Measurements from ENCODE around the gene HMGB1.
A peak's percentile ranks its signal among the peaks of the same experiment; 100 is the strongest.

Gene HMGB1

GRCh38 chr13:30465593-30466357, at the start of gene HMGB1:
Gene HMGB1 (minus strand): TSS chr13:30465936. CDS start chr13:30463680, 2,256 bp downstream.
- peak; percentile 90 for DNase-seq

GRCh38 chr13:30510811-30511371, 45.2 kb upstream of the HMGB1 start:
- no peak for DNase-seq

- no peak for DNase-seq
These were observed 44.4 kb upstream of the HMGB1 start for GRCh38 chr13:30510091-30510490.

- DNase-seq: no peak
These were observed 43.7 kb upstream of the HMGB1 start for GRCh38 chr13:30509254-30510050.

- no peak for DNase-seq
These were observed 38.3 kb upstream of the HMGB1 start for GRCh38 chr13:30504081-30504480.

- no peak for DNase-seq
These were observed 36.5 kb upstream of the HMGB1 start for GRCh38 chr13:30502237-30502636.

GRCh38 chr13:30499338-30499737, 33.6 kb upstream of the HMGB1 start:
- no peak for DNase-seq

- DNase-seq: no peak
These were observed 30.4 kb upstream of the HMGB1 start for GRCh38 chr13:30496147-30496546.

- DNase-seq: no peak
These were observed 30.0 kb upstream of the HMGB1 start for GRCh38 chr13:30495746-30496145.

GRCh38 chr13:30493658-30494381, 28.1 kb upstream of the HMGB1 start:
- DNase-seq: peak; percentile 37

GRCh38 chr13:30487075-30487470, 21.3 kb upstream of the HMGB1 start:
- DNase-seq: no peak

GRCh38 chr13:30486230-30487074, 20.7 kb upstream of the HMGB1 start:
- DNase-seq: no peak

- DNase-seq: no peak
These were observed 15.6 kb upstream of the HMGB1 start for GRCh38 chr13:30481241-30481760.

GRCh38 chr13:30480292-30480950, 14.7 kb upstream of the HMGB1 start:
- DNase-seq: no peak

- DNase-seq: no peak
These were observed 14.1 kb upstream of the HMGB1 start for GRCh38 chr13:30479883-30480219.

- no peak for DNase-seq
These were observed 13.6 kb upstream of the HMGB1 start for GRCh38 chr13:30479154-30479882.

GRCh38 chr13:30477346-30478195, 11.8 kb upstream of the HMGB1 start:
- no peak for DNase-seq

- no peak for DNase-seq
These were observed 7.9 kb upstream of the HMGB1 start for GRCh38 chr13:30473675-30474074.

GRCh38 chr13:30466841-30467252, 1.1 kb upstream of the HMGB1 start:
- DNase-seq: no peak

- DNase-seq: no peak
These were observed 600 bp upstream of the HMGB1 start for GRCh38 chr13:30466358-30466714.

Data from NCI-H1105 (cell line).